Peyer's patch (tissue), 4 donors: Measurements from ENCODE around the gene CADM1. TPM values are rescaled to one million over a fixed set of nuclear protein-coding genes. Genes with fewer than 3 reads are reported as not detected.

ENCODE experiments used
- DNase-seq, 3 donors: peaks; one replicate each; pipeline ENCODE4 v3.0.0-alpha.2; 2017 to 2019
- H3K27ac ChIP-seq, 4 donors: fragments of 200-600 bp; sonication (generic); one replicate each; pipeline ENCODE4 v1.5.1; 2016 to 2019
- H3K27me3 ChIP-seq, 2 donors: fragments of 200-600 bp; sonication (generic); one replicate each; pipeline ENCODE4 v1.5.1; 2019
- H3K36me3 ChIP-seq, 3 donors: fragments of 200-600 bp; sonication (generic); one replicate each; pipeline ENCODE4 v1.5.1; 2016 to 2019
- H3K4me1 ChIP-seq, 4 donors: fragments of 200-600 bp; sonication (generic); one replicate each; pipeline ENCODE4 v1.5.1; 2016 to 2019
- H3K4me3 ChIP-seq, 4 donors: fragments of 200-600 bp; sonication (generic); 1 replicate in 3 of 4; 2 replicates in 1 of 4; pipeline ENCODE4 v1.5.1; 2016 to 2019; ENCODE audit warnings: mild to moderate bottlenecking in 1 of 4
- H3K9me3 ChIP-seq, 4 donors: fragments of 200-600 bp; sonication (generic); one replicate each; pipeline ENCODE4 v1.5.1; 2016 to 2019; ENCODE audit warnings: mild to moderate bottlenecking in 1 of 4
- CTCF ChIP-seq, 6 experiments: fragments of 450-650 bp in 4 of 6; fragments of 200-600 bp in 2 of 6; sonication (generic) in 1 of 6; IDR thresholded peaks; one replicate each; pipeline ENCODE4 v1.5.1; 2017 to 2019; ENCODE audit warnings: antibody characterized with exemption in 6 of 6, mild to moderate bottlenecking in 3 of 6, moderate library complexity in 1 of 6
- POLR2A ChIP-seq, 2 donors: fragments of 450-650 bp; IDR thresholded peaks; one replicate each; pipeline ENCODE4 v1.5.1; 2017; ENCODE audit warnings: antibody characterized with exemption in 2 of 2, mild to moderate bottlenecking in 2 of 2, moderate library complexity in 2 of 2
- total RNA-seq, 4 donors: library from RNA; depleted of rRNA; stranded (reverse); fragments of >200 nt; gene quantifications; one replicate each; pipeline ENCODE4 v1.1.0, GENCODE V29; 2016

The CADM1 gene
- total RNA-seq, 4 donors from 2014 or later: 0.38 to 8.3 (median 2.5) TPM

GRCh38 chr11:115183830-115184229 is 320.4 kb downstream of the CADM1 start:
- no peaks in the 10 kb centered on the region for H3K36me3 ChIP-seq
- H3K4me1 ChIP-seq: no peaks in the 10 kb centered on the region
- TF ChIP-seq POLR2A (IDR thresholded peaks at IDR 0.05) (no peak), CTCF (IDR thresholded peaks at IDR 0.05) (no peak)
- H3K4me3 ChIP-seq: no peak overlapping the region
- no peak overlapping the region for H3K27ac ChIP-seq
- no peaks in the 10 kb centered on the region for H3K27me3 ChIP-seq
- no peaks in the 10 kb centered on the region for H3K9me3 ChIP-seq
- DNase-seq: no peak

- no peak for TF ChIP-seq POLR2A (IDR thresholded peaks at IDR 0.05)
- TF ChIP-seq CTCF (IDR thresholded peaks at IDR 0.05): no peak
- Histone ChIP-seq H3K4me1 (no peaks in the 10 kb centered on the region), H3K27me3 (no peaks in the 10 kb centered on the region), H3K9me3 (no peaks in the 10 kb centered on the region), H3K4me3 (no peak overlapping the region), H3K27ac (no peak overlapping the region), H3K36me3 (no peaks in the 10 kb centered on the region)
- DNase-seq: no peak
Measured at GRCh38 chr11:115183136-115183535, 321.1 kb downstream of the CADM1 start.

GRCh38 chr11:115182282-115182955 is 321.8 kb downstream of the CADM1 start:
- Histone ChIP-seq H3K9me3 (no peaks in the 10 kb centered on the region), H3K27me3 (no peaks in the 10 kb centered on the region), H3K4me3 (no peak overlapping the region)

GRCh38 chr11:115181538-115181937 is 322.7 kb downstream of the CADM1 start:
- no peaks in the 10 kb centered on the region for H3K4me1 ChIP-seq
- TF ChIP-seq CTCF (IDR thresholded peaks at IDR 0.05) (no peak), POLR2A (IDR thresholded peaks at IDR 0.05) (no peak)
- H3K9me3 ChIP-seq: no peaks in the 10 kb centered on the region
- no peak overlapping the region for H3K4me3 ChIP-seq
- H3K36me3 ChIP-seq: no peaks in the 10 kb centered on the region
- H3K27ac ChIP-seq: no peak overlapping the region
- DNase-seq: no peak
- H3K27me3 ChIP-seq: no peaks in the 10 kb centered on the region

More at GRCh38 chr11:115182282-115182955, 321.8 kb downstream of the CADM1 start:
- no peak for DNase-seq
- H3K4me1 ChIP-seq: no peaks in the 10 kb centered on the region
- H3K27ac ChIP-seq: no peak overlapping the region
- TF ChIP-seq POLR2A (IDR thresholded peaks at IDR 0.05) (no peak), CTCF (IDR thresholded peaks at IDR 0.05) (no peak)
- no peaks in the 10 kb centered on the region for H3K36me3 ChIP-seq

- H3K9me3 ChIP-seq: no peaks in the 10 kb centered on the region
- H3K27me3 ChIP-seq: no peaks in the 10 kb centered on the region
- H3K4me3 ChIP-seq: no peak overlapping the region
- DNase-seq: no peak
- TF ChIP-seq CTCF (IDR thresholded peaks at IDR 0.05) (no peak), POLR2A (IDR thresholded peaks at IDR 0.05) (no peak)
- no peaks in the 10 kb centered on the region for H3K4me1 ChIP-seq
- H3K36me3 ChIP-seq: no peaks in the 10 kb centered on the region
- no peak overlapping the region for H3K27ac ChIP-seq
Measured at GRCh38 chr11:115180272-115180671, 323.9 kb downstream of the CADM1 start.
